A549 (cell line): ENCODE data around the gene CDK14. TPM values are rescaled to one million over a fixed set of nuclear protein-coding genes. Genes with fewer than 3 reads are reported as not detected.

Source experiments
- ATAC-seq, 2 experiments: fragments of 200-7000 bp in 1 of 2; fragments of >200 bp in 1 of 2; cut with Nextera tagmentation in 1 of 2; cut with Tn5 transposase in 1 of 2; 3 replicates each; pipeline versions ENCODE4 v1.8.0 to v1.9.1; 2018 to 2020; ENCODE audit warnings: mild to moderate bottlenecking in 1 of 2, moderate library complexity in 1 of 2
- CTCF ChIA-PET: fragments of 300-600 bp; sonication (Branson Sonifier 250); formaldehyde crosslinking; extraction: SDS; loops from one replicate; lab custom pipeline; 2021; ENCODE audit warnings: antibody characterized with exemption, inconsistent platforms; lab: Yijun Ruan, JAX
- POLR2A ChIA-PET: fragments of 350-600 bp; formaldehyde crosslinking; extraction: SDS; loops from one replicate; lab custom pipeline; 2021; ENCODE audit warnings: antibody characterized with exemption, inconsistent platforms; lab: Yijun Ruan, JAX
- DNase-seq, 2 experiments: peaks; one replicate each; pipeline versions ENCODE4 v3.0.0 to v3.0.0-alpha.2; 2011 to 2016; ENCODE audit warnings: low read depth in 1 of 2, low spot score in 1 of 2
- FAIRE-seq: peaks from 2 replicates; lab custom pipeline; 2011; peaks lifted over from hg19 to GRCh38; lab: Jason Lieb, UNC
- H3K27ac ChIP-seq, 2 experiments: fragments of >200 bp; sonication (Bioruptor Twin); formaldehyde crosslinking; 3 replicates each; pipeline ENCODE4 v1.5.1; 2016 to 2017
- H3K4me1 ChIP-seq: fragments of >200 bp; sonication (Bioruptor Twin); formaldehyde crosslinking; 3 replicates; pipeline ENCODE4 v1.6.1; 2016
- H3K4me2 ChIP-seq: fragments of >200 bp; sonication (Bioruptor Twin); formaldehyde crosslinking; 3 replicates; pipeline ENCODE4 v1.6.1; 2016
- H3K4me3 ChIP-seq: fragments of >200 bp; sonication (Bioruptor Twin); formaldehyde crosslinking; 3 replicates; pipeline ENCODE4 v1.5.1; 2016
- H3K9me3 ChIP-seq: fragments of >200 bp; sonication (Bioruptor Twin); formaldehyde crosslinking; 3 replicates; pipeline ENCODE4 v1.6.1; 2016
- BHLHE40 ChIP-seq: IDR thresholded peaks from 2 replicates; pipeline ENCODE4 v1.6.1; 2012; ENCODE audit warnings: low read depth, low read length, inconsistent platforms
- CBX8 ChIP-seq: fragments of 200-600 bp; sonication (generic); IDR thresholded peaks from 2 replicates; pipeline ENCODE4 v1.6.1; 2016
- CEBPB ChIP-seq, 2 experiments: fragments of >200 bp in 1 of 2; sonication (Bioruptor Twin) in 1 of 2; formaldehyde crosslinking in 1 of 2; IDR thresholded peaks; 2 replicates each; pipeline ENCODE4 v1.6.1; 2012 to 2016
- CHD2 ChIP-seq: fragments of 150-350 bp; IDR thresholded peaks from 2 replicates; pipeline ENCODE4 v1.6.1; 2014; ENCODE audit warnings: low read length; ENCODE audit not compliant: partially characterized antibody
- EHF ChIP-seq: fragments of 250-450 bp; sonication (Bioruptor Pico); IDR thresholded peaks from 2 replicates; pipeline ENCODE4 v1.5.0; 2020; ENCODE audit warnings: mild to moderate bottlenecking
- EHMT2 ChIP-seq: fragments of 200-600 bp; sonication (generic); IDR thresholded peaks from 2 replicates; pipeline ENCODE4 v1.6.1; 2016; ENCODE audit warnings: antibody characterized with exemption, low read depth, mild to moderate bottlenecking, moderate library complexity
- EP300 ChIP-seq, 2 experiments: fragments of >200 bp; sonication (Bioruptor Twin); formaldehyde crosslinking; IDR thresholded peaks; 2 replicates in 1 of 2; 3 replicates in 1 of 2; pipeline ENCODE4 v1.6.1; 2016 to 2017
- ESRRA ChIP-seq: fragments of 150-350 bp; IDR thresholded peaks from 2 replicates; pipeline ENCODE4 v1.6.1; 2014; ENCODE audit warnings: mild to moderate bottlenecking, low read length, borderline replicate concordance
- FOSL2 ChIP-seq, 2 experiments: fragments of 450-650 bp in 1 of 2; fragments of >200 bp in 1 of 2; sonication (Bioruptor Twin) in 1 of 2; formaldehyde crosslinking; IDR thresholded peaks; 2 replicates each; pipeline versions ENCODE4 v1.5.0 to v1.6.1; 2016 to 2020; ENCODE audit warnings: mild to moderate bottlenecking in 1 of 2, moderate library complexity in 1 of 2
- FOXS1 ChIP-seq: fragments of 250-450 bp; sonication (Bioruptor Pico); IDR thresholded peaks from 2 replicates; pipeline ENCODE4 v1.5.0; 2020; ENCODE audit warnings: mild to moderate bottlenecking, moderate library complexity
- GATA3 ChIP-seq: IDR thresholded peaks from 2 replicates; pipeline ENCODE4 v1.6.1; 2012; ENCODE audit warnings: borderline replicate concordance
- HDAC2 ChIP-seq: fragments of 200-600 bp; sonication (generic); IDR thresholded peaks from 2 replicates; pipeline ENCODE4 v1.6.1; 2016
- JUN ChIP-seq, 2 experiments: fragments of >200 bp; sonication (Bioruptor Twin); formaldehyde crosslinking; IDR thresholded peaks; 2 replicates in 1 of 2; 3 replicates in 1 of 2; pipeline ENCODE4 v1.6.1; 2016 to 2017
- MAFK ChIP-seq: fragments of 450-650 bp; IDR thresholded peaks from 2 replicates; pipeline ENCODE4 v1.6.1; 2014; ENCODE audit not compliant: partially characterized antibody
- NFE2L2 ChIP-seq: fragments of 150-350 bp; conservative IDR thresholded peaks from 2 replicates; pipeline ENCODE4 v1.6.1; 2014; ENCODE audit warnings: low read length
- NR3C1 ChIP-seq: fragments of >200 bp; sonication (Bioruptor Twin); formaldehyde crosslinking; IDR thresholded peaks from 3 replicates; pipeline ENCODE4 v1.6.1; 2017
- POLR2A ChIP-seq: IDR thresholded peaks from 2 replicates; pipeline ENCODE4 v1.6.1; 2012; ENCODE audit warnings: mild to moderate bottlenecking, low read length
- RARB ChIP-seq: fragments of 250-450 bp; sonication (Bioruptor Pico); IDR thresholded peaks from 2 replicates; pipeline ENCODE4 v1.8.0; 2021; ENCODE audit warnings: mild to moderate bottlenecking, moderate library complexity
- RCOR1 ChIP-seq: fragments of 150-350 bp; IDR thresholded peaks from 2 replicates; pipeline ENCODE4 v1.6.1; 2014; ENCODE audit warnings: antibody characterized with exemption, low read length, low read depth
- RNF2 ChIP-seq: fragments of 200-600 bp; sonication (generic); IDR thresholded peaks from 2 replicates; pipeline ENCODE4 v1.6.1; 2016; ENCODE audit warnings: low read depth, mild to moderate bottlenecking, antibody characterized with exemption, moderate library complexity, borderline replicate concordance
- SMC3 ChIP-seq: fragments of >200 bp; sonication (Bioruptor Twin); formaldehyde crosslinking; IDR thresholded peaks from 3 replicates; pipeline ENCODE4 v1.6.1; 2018; ENCODE audit warnings: inconsistent platforms
- SREBF2 ChIP-seq: fragments of 450-650 bp; IDR thresholded peaks from 2 replicates; pipeline ENCODE4 v1.6.1; 2014; ENCODE audit warnings: mild to moderate bottlenecking, moderate library complexity
- TFCP2L1 ChIP-seq: fragments of 250-450 bp; sonication (Bioruptor Pico); IDR thresholded peaks from 2 replicates; pipeline ENCODE4 v1.5.0; 2021; ENCODE audit warnings: mild to moderate bottlenecking
- ZC3H11A ChIP-seq: fragments of 450-650 bp; IDR thresholded peaks from 2 replicates; pipeline ENCODE4 v1.6.1; 2014; ENCODE audit warnings: antibody characterized with exemption, mild to moderate bottlenecking
- ZNF302 ChIP-seq: fragments of 250-450 bp; sonication (Bioruptor Pico); IDR thresholded peaks from 2 replicates; pipeline ENCODE4 v1.9.0; 2021; ENCODE audit warnings: inconsistent platforms, mild to moderate bottlenecking, moderate library complexity
- WGBS: methylation state at CpG from one replicate; pipeline ENCODE4 v1.1.6; 2017; ENCODE audit errors: missing lambda C conversion rate; 5-methylcytosine and 5-hydroxymethylcytosine counted together
- polyA plus RNA-seq, 4 experiments: library from polyadenylated mRNA; depleted of rRNA in 3 of 4; stranded (reverse); fragments of >200 nt; fragmentation: RNase III in 1 of 4; extraction: RNeasy Plus Mini Kit Qiagen cat#74134 plus additional on column Dnase treatment in 1 of 4; gene quantifications; 2 replicates in 3 of 4; 3 replicates in 1 of 4; pipeline ENCODE4 v1.2.3, GENCODE V29; 2011 to 2017
- TF ChIP-seq, protein P1 (sequence below): fragments of 200-600 bp; sonication (generic); IDR thresholded peaks from 2 replicates; pipeline ENCODE4 v1.6.1; 2016; ENCODE audit warnings: antibody characterized with exemption, mild to moderate bottlenecking, moderate library complexity
- TF ChIP-seq, protein P2 (sequence below): IDR thresholded peaks from 2 replicates; pipeline ENCODE4 v1.6.1; 2012; ENCODE audit warnings: low read depth, borderline replicate concordance
- TF ChIP-seq, protein P3 (sequence below): fragments of 150-350 bp; IDR thresholded peaks from 2 replicates; pipeline ENCODE4 v1.6.1; 2014; ENCODE audit warnings: low read depth, mild to moderate bottlenecking, low read length
- TF ChIP-seq, protein P4 (sequence below): fragments of >200 bp; sonication (Bioruptor Twin); formaldehyde crosslinking; IDR thresholded peaks from 2 replicates; pipeline ENCODE4 v1.6.1; 2016
- TF ChIP-seq, protein P5 (sequence below): IDR thresholded peaks from 2 replicates; pipeline ENCODE4 v1.6.1; 2012

Gene CDK14
- polyA plus RNA-seq, 2 of the 4 experiments (the other 2 are of a cell fraction): 0.21 to 0.23 TPM

DNA sequence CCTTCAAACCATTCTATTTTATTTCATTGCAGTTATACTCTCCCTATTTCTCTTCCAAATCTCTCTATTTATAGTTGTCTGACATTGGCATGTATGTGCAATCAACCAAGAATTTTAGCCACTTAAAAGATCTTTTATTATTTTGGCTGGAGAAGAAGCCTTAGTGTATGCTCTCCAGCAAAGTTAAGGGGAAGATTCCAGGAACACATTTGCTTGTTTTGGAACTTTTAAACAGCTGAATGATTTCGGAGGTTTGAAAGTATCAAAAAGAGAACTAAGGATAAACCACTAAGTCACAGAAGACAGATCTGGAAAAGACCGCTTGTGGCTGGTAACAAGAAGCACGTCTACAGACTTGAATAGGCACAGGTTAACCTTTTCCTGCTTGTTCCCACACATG, 485.9 kb downstream of the CDK14 start:
- no peak for ATAC-seq
- H3K4me3 ChIP-seq: no peak overlapping the region
- DNase-seq: no peak
- FAIRE-seq: no peak
- no peaks in the 10 kb centered on the region for H3K9me3 ChIP-seq
- ChIA-PET CTCF (interaction anchor here (1.0 to 1.4 kb wide), 3 partner anchors 8 to 551 kb away, joined by 3 read pairs; no protein-coding TSS in a partner anchor), POLR2A (no interaction called here)
- no peak overlapping the region for H3K4me2 ChIP-seq
- no peak overlapping the region for H3K27ac ChIP-seq
- no peaks in the 10 kb centered on the region for H3K4me1 ChIP-seq
- TF ChIP-seq, protein P1, sequence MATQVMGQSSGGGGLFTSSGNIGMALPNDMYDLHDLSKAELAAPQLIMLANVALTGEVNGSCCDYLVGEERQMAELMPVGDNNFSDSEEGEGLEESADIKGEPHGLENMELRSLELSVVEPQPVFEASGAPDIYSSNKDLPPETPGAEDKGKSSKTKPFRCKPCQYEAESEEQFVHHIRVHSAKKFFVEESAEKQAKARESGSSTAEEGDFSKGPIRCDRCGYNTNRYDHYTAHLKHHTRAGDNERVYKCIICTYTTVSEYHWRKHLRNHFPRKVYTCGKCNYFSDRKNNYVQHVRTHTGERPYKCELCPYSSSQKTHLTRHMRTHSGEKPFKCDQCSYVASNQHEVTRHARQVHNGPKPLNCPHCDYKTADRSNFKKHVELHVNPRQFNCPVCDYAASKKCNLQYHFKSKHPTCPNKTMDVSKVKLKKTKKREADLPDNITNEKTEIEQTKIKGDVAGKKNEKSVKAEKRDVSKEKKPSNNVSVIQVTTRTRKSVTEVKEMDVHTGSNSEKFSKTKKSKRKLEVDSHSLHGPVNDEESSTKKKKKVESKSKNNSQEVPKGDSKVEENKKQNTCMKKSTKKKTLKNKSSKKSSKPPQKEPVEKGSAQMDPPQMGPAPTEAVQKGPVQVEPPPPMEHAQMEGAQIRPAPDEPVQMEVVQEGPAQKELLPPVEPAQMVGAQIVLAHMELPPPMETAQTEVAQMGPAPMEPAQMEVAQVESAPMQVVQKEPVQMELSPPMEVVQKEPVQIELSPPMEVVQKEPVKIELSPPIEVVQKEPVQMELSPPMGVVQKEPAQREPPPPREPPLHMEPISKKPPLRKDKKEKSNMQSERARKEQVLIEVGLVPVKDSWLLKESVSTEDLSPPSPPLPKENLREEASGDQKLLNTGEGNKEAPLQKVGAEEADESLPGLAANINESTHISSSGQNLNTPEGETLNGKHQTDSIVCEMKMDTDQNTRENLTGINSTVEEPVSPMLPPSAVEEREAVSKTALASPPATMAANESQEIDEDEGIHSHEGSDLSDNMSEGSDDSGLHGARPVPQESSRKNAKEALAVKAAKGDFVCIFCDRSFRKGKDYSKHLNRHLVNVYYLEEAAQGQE: no peak
- TF ChIP-seq TFCP2L1 (no peak), NR3C1 (no peak), ESRRA (no peak), FOXS1 (CRISPR knock-in tag) (no peak), RNF2 (no peak), ZNF302 (CRISPR knock-in tag) (no peak), RARB (no peak), RCOR1 (no peak), CHD2 (no peak), CBX8 (no peak), CEBPB (IDR thresholded peaks at IDR 0.05) (no peak), EHMT2 (no peak), GATA3 (no peak), NFE2L2 (no peak), POLR2A (no peak), BHLHE40 (no peak), EP300 (IDR thresholded peaks at IDR 0.05) (no peak)
- TF ChIP-seq, protein P2, sequence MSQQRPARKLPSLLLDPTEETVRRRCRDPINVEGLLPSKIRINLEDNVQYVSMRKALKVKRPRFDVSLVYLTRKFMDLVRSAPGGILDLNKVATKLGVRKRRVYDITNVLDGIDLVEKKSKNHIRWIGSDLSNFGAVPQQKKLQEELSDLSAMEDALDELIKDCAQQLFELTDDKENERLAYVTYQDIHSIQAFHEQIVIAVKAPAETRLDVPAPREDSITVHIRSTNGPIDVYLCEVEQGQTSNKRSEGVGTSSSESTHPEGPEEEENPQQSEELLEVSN: no peak
- 7% methylated on average over 3 of the region's 3 CpGs for WGBS

DNA sequence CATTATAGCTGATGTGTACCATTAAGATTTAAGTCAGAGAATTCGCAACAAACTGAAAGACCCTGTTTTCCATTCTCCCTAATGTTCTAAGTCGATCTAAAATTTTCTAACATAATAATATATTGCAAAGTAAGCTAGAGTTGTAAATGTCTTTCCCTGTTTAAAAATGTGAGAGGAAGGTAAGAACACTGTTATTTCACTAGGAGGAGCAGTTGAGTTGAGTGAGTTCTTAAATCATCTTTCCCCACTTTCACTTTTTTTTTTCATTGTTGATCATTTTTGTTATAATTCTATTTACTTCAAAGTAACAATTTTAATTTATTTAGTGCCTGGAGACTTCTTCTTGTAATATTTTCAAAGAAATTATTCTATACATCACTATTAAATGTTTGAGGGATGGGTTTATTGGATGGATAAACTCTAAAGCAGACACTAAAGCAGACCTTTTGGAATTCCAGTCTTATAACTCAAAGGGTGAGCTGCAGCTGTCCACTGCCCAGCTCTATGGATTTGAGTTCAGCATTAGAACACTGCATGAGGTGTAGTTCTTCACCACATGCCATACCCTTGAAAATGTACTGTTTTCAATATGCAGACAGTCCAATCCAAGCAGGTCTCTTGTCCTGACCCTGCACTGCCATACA, 486.9 kb downstream of the CDK14 start:
- CTCF ChIA-PET: interaction anchor here (0.6 to 1.4 kb wide), 9 partner anchors 9 to 766 kb away, joined by 3 to 4 read pairs (median 3); no protein-coding TSS in a partner anchor
- Histone ChIP-seq H3K4me2 (no peak overlapping the region; the same call in 2 of the 3 replicates), H3K9me3 (no peaks in the 10 kb centered on the region), H3K4me1 (no peaks in the 10 kb centered on the region), H3K27ac (no peak overlapping the region), H3K4me3 (no peak overlapping the region)
- WGBS: 2% methylated on average over 2 of the region's 2 CpGs
- ATAC-seq (peak in 1 of 2 experiments; percentile 51; a peak in 1 of 6 replicates), DNase-seq (peak in 1 of 2 experiments; percentile 25), FAIRE-seq (no peak)
- POLR2A ChIA-PET: no interaction called here
- TF ChIP-seq, protein P3, sequence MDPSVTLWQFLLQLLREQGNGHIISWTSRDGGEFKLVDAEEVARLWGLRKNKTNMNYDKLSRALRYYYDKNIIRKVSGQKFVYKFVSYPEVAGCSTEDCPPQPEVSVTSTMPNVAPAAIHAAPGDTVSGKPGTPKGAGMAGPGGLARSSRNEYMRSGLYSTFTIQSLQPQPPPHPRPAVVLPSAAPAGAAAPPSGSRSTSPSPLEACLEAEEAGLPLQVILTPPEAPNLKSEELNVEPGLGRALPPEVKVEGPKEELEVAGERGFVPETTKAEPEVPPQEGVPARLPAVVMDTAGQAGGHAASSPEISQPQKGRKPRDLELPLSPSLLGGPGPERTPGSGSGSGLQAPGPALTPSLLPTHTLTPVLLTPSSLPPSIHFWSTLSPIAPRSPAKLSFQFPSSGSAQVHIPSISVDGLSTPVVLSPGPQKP: no peak
- no peak for TF ChIP-seq HDAC2
- TF ChIP-seq EHF (CRISPR knock-in tag): no peak
- TF ChIP-seq, protein P4, sequence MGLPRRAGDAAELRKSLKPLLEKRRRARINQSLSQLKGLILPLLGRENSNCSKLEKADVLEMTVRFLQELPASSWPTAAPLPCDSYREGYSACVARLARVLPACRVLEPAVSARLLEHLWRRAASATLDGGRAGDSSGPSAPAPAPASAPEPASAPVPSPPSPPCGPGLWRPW: no peak
- no peak for TF ChIP-seq SREBF2
- no peak for TF ChIP-seq JUN (IDR thresholded peaks at IDR 0.05)
- TF ChIP-seq, protein P5, sequence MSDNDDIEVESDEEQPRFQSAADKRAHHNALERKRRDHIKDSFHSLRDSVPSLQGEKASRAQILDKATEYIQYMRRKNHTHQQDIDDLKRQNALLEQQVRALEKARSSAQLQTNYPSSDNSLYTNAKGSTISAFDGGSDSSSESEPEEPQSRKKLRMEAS: no peak
- no peak for TF ChIP-seq GATA3
- no peak for TF ChIP-seq NR3C1
- no peak for TF ChIP-seq ZNF302 (CRISPR knock-in tag)
- peak; percentile 51; the same call in 2 of the 3 replicates for TF ChIP-seq SMC3
- TF ChIP-seq CEBPB (IDR thresholded peaks at IDR 0.05): no peak
- TF ChIP-seq FOSL2 (IDR thresholded peaks at IDR 0.05): no peak
- no peak for TF ChIP-seq FOSL2 (CRISPR knock-in tag; IDR thresholded peaks at IDR 0.05)
- no peak for TF ChIP-seq RCOR1
- no peak for TF ChIP-seq MAFK
- TF ChIP-seq, protein P1: no peak
- no peak for TF ChIP-seq ZC3H11A
